HCT116 (cell line): ENCODE data around the gene MVK. TPM values are rescaled to one million over a fixed set of nuclear protein-coding genes. Genes with fewer than 3 reads are reported as not detected.

Experiments used
- ATAC-seq: fragments of 200-7000 bp; cut with Tn5 transposase; 2 replicates; pipeline ENCODE4 v1.9.1; 2020; ENCODE audit warnings: mild to moderate bottlenecking, moderate library complexity
- Bru-seq: library from RNA; stranded (reverse); fragments of 400-500 nt; gene quantifications from one replicate; lab custom pipeline; 2021; lab: Mats Ljungman, UMichigan
- BruChase-seq, 2 experiments: library from RNA; stranded (reverse); fragments of 400-500 nt; gene quantifications; one replicate each; lab custom pipeline; 2021; lab: Mats Ljungman, UMichigan
- BruUV-seq: library from RNA; stranded (reverse); fragments of 400-500 nt; replicated peaks from 2 replicates; lab custom pipeline; 2021; lab: Mats Ljungman, UMichigan
- CTCF ChIA-PET: fragments of 300-600 bp; sonication (Branson Sonifier 250); formaldehyde crosslinking; loops from one replicate; lab custom pipeline; 2021; ENCODE audit warnings: antibody characterized with exemption; lab: Charles Lee
- POLR2A ChIA-PET: fragments of 300-600, 350-600 bp; sonication (Branson Sonifier 250); formaldehyde crosslinking; loops from one replicate; lab custom pipeline; 2021; ENCODE audit warnings: antibody characterized with exemption; lab: Charles Lee
- RAD21 ChIA-PET, 2 experiments: fragments of 300-600 bp; sonication (Branson Sonifier 250); formaldehyde crosslinking; loops; one replicate each; lab custom pipeline; 2023; ENCODE audit warnings: low total read pairs in 2 of 2; ENCODE audit not compliant: uncharacterized antibody in 2 of 2, unreplicated experiment in 2 of 2, low non-redundant PET in 1 of 2; lab: Charles Lee
- DNase-seq: peaks from one replicate; pipeline ENCODE4 v3.0.0-alpha.2; 2010; ENCODE audit warnings: low read depth, low spot score
- H2AFZ ChIP-seq: fragments of 200-600 bp; shearing (Covaris generic), sonication (generic); 2 replicates; pipeline ENCODE4 v1.6.1; 2017; ENCODE audit warnings: low read depth, mixed run types, mixed read lengths, antibody characterized with exemption, low read length; ENCODE audit not compliant: poor library complexity, severe bottlenecking
- H3K27ac ChIP-seq: 2 replicates; pipeline ENCODE4 v1.5.1; 2012; ENCODE audit warnings: low read depth, low read length
- H3K27me3 ChIP-seq: fragments of 200-600 bp; sonication (generic); 2 replicates; pipeline ENCODE4 v1.6.1; 2016; ENCODE audit warnings: mixed run types, low read length, mixed read lengths; ENCODE audit not compliant: insufficient read depth
- H3K36me3 ChIP-seq, 2 experiments: fragments of 200-500 bp in 1 of 2; fragments of 200-600 bp in 1 of 2; sonication (Bioruptor generic) in 1 of 2; sonication (generic) in 1 of 2; 2 replicates each; pipeline versions ENCODE4 v1.5.1 to v1.6.1; 2014 to 2016; ENCODE audit warnings: low read length in 2 of 2, inconsistent platforms in 1 of 2, mixed read lengths in 1 of 2, mixed run types in 1 of 2; ENCODE audit not compliant: insufficient read depth in 2 of 2, control insufficient read depth in 1 of 2
- H3K4me1 ChIP-seq, 2 experiments: fragments of 200-600 bp in 1 of 2; sonication (generic) in 1 of 2; 2 replicates each; pipeline versions ENCODE4 v1.5.1 to v1.6.1; 2012 to 2017; ENCODE audit warnings: low read length in 2 of 2, inconsistent platforms in 1 of 2, mild to moderate bottlenecking in 1 of 2, mixed read lengths in 1 of 2, mixed run types in 1 of 2, moderate library complexity in 1 of 2; ENCODE audit not compliant: insufficient read depth in 2 of 2, control insufficient read depth in 1 of 2
- H3K4me2 ChIP-seq: fragments of 200-600 bp; sonication (generic); 2 replicates; pipeline ENCODE4 v1.6.1; 2017; ENCODE audit warnings: mixed run types, low read length, mixed read lengths
- H3K4me3 ChIP-seq, 2 experiments: fragments of 200-600 bp in 1 of 2; sonication (generic) in 1 of 2; replicated peaks in 1 of 2; 2 replicates each; pipeline ENCODE4 v1.5.1; 2011 to 2016; ENCODE audit warnings: low read length in 2 of 2, control low read depth in 1 of 2, low read depth in 1 of 2, mild to moderate bottlenecking in 1 of 2, mixed read lengths in 1 of 2, mixed run types in 1 of 2
- H3K79me2 ChIP-seq: fragments of 200-600 bp; sonication (generic); 2 replicates; pipeline ENCODE4 v1.6.1; 2017; ENCODE audit warnings: mild to moderate bottlenecking, mixed run types, low read length, moderate library complexity, mixed read lengths; ENCODE audit not compliant: insufficient read depth
- H3K9ac ChIP-seq: fragments of 200-600 bp; sonication (generic); 2 replicates; pipeline ENCODE4 v1.6.1; 2016; ENCODE audit warnings: low read length, mixed read lengths
- H3K9me2 ChIP-seq: fragments of 200-600 bp; sonication (generic), shearing (Covaris generic); 2 replicates; pipeline ENCODE4 v1.6.1; 2017; ENCODE audit warnings: mixed run types, mild to moderate bottlenecking, moderate library complexity; ENCODE audit not compliant: insufficient read depth
- H3K9me3 ChIP-seq, 2 experiments: fragments of 200-500 bp in 1 of 2; fragments of 200-600 bp in 1 of 2; sonication (Bioruptor generic) in 1 of 2; sonication (generic) in 1 of 2; 2 replicates each; pipeline ENCODE4 v1.6.1; 2014 to 2017; ENCODE audit warnings: low read length in 2 of 2, mixed read lengths in 2 of 2, inconsistent platforms in 1 of 2, low read depth in 1 of 2, mild to moderate bottlenecking in 1 of 2, mixed run types in 1 of 2, moderate library complexity in 1 of 2; ENCODE audit not compliant: control insufficient read depth in 1 of 2, insufficient read depth in 1 of 2
- H4K20me1 ChIP-seq: fragments of 200-600 bp; sonication (generic), shearing (Covaris generic); 2 replicates; pipeline ENCODE4 v1.6.1; 2017; ENCODE audit warnings: mixed run types, mild to moderate bottlenecking, moderate library complexity; ENCODE audit not compliant: insufficient read depth
- CTCF ChIP-seq, 3 experiments: fragments of 200-600 bp in 1 of 3; sonication (generic) in 1 of 3; IDR thresholded peaks in 2 of 3; conservative IDR thresholded peaks in 1 of 3; 2 replicates each; pipeline ENCODE4 v1.5.1; 2012 to 2017; ENCODE audit warnings: low read depth in 2 of 3, low read length in 2 of 3, antibody characterized with exemption in 1 of 3, borderline replicate concordance in 1 of 3, control low read depth in 1 of 3, mild to moderate bottlenecking in 1 of 3, mixed read lengths in 1 of 3, mixed run types in 1 of 3, moderate library complexity in 1 of 3; ENCODE audit not compliant: insufficient read depth in 1 of 3
- ELF1 ChIP-seq: IDR thresholded peaks from 2 replicates; pipeline ENCODE4 v1.6.1; 2012; ENCODE audit warnings: low read depth, borderline replicate concordance
- MAX ChIP-seq: IDR thresholded peaks from 2 replicates; pipeline ENCODE4 v1.6.1; 2012
- POLR2A ChIP-seq: IDR thresholded peaks from 2 replicates; pipeline ENCODE4 v1.7.0; 2011; ENCODE audit warnings: borderline replicate concordance; ENCODE audit not compliant: insufficient read depth, insufficient read length; ENCODE audit errors: extremely low read depth
- POLR2AphosphoS5 ChIP-seq: IDR thresholded peaks from 2 replicates; pipeline ENCODE4 v1.6.1; 2011; ENCODE audit warnings: mild to moderate bottlenecking, low read depth, low read length, moderate library complexity
- SIN3A ChIP-seq: IDR thresholded peaks from 2 replicates; pipeline ENCODE4 v1.6.1; 2012; ENCODE audit warnings: low read depth
- SP1 ChIP-seq: IDR thresholded peaks from 2 replicates; pipeline ENCODE4 v1.6.1; 2012; ENCODE audit warnings: low read depth
- TCF7L2 ChIP-seq: IDR thresholded peaks from 2 replicates; pipeline ENCODE4 v1.7.0; 2011; ENCODE audit warnings: borderline replicate concordance, inconsistent platforms; ENCODE audit not compliant: insufficient read depth, insufficient read length; ENCODE audit errors: extremely low read depth
- YY1 ChIP-seq: IDR thresholded peaks from 2 replicates; pipeline ENCODE4 v1.6.1; 2011; ENCODE audit warnings: low read length, low read depth, moderate library complexity, mild to moderate bottlenecking; ENCODE audit not compliant: insufficient replicate concordance; ENCODE audit errors: extremely low read depth
- ZFX ChIP-seq: fragments of 450-650 bp; IDR thresholded peaks from 2 replicates; pipeline ENCODE4 v1.6.1; 2017
- ZNF274 ChIP-seq: fragments of 200-500 bp; sonication (Bioruptor generic); IDR thresholded peaks from 2 replicates; pipeline ENCODE4 v1.6.1; 2014; ENCODE audit warnings: mild to moderate bottlenecking, low read depth, low read length, inconsistent platforms
- intact Hi-C: fragments of 100-400 bp; cut with micrococcal nuclease; formaldehyde crosslinking; loops from 2 replicates; pipeline ENCODE4 v1.10.0; 2022
- long read RNA-seq: library from polyadenylated mRNA; unstranded; transcript quantifications from one replicate; pipeline ENCODE4 v2.0.0, GENCODE V29; 2021; ENCODE audit not compliant: unreplicated experiment
- polyA plus RNA-seq: library from polyadenylated mRNA; unstranded; fragments of >200 nt; gene quantifications from 2 replicates; pipeline ENCODE4 v1.2.1, GENCODE V29; 2012; ENCODE audit warnings: missing spikeins
- total RNA-seq: library from RNA; stranded (reverse); gene quantifications from one replicate; pipeline ENCODE4 v1.2.1, GENCODE V29; 2021; ENCODE audit not compliant: unreplicated experiment
- TF ChIP-seq, protein P1 (sequence below): IDR thresholded peaks from 2 replicates; pipeline ENCODE4 v1.6.1; 2012; ENCODE audit warnings: low read depth
- TF ChIP-seq, protein P2 (sequence below): IDR thresholded peaks from 2 replicates; pipeline ENCODE4 v1.6.1; 2011; ENCODE audit warnings: mild to moderate bottlenecking, low read length, moderate library complexity; ENCODE audit not compliant: insufficient replicate concordance; ENCODE audit errors: extremely low read depth

MVK gene
- total RNA-seq (17.3 TPM), Bru-seq, nascent RNA (percentile 49 among the genes with signal in this experiment), BruChase-seq, experiment 1, labeled RNA remaining after a 6-hour chase (percentile 51 among the genes with signal in this experiment), BruChase-seq, experiment 2, labeled RNA remaining after a 2-hour chase (percentile 50 among the genes with signal in this experiment)
- 19.2 and 20.3 TPM in 2 replicates for polyA plus RNA-seq
- long read RNA-seq, transcript MVK-201 (11 exons, 1,956 nt): major isoform, 36 of 54 reads
- long read RNA-seq, partial matches to known transcripts: 5 of 54 reads
- long read RNA-seq, other reads (novel, unspliced or antisense): 8 of 54 reads

DNA sequence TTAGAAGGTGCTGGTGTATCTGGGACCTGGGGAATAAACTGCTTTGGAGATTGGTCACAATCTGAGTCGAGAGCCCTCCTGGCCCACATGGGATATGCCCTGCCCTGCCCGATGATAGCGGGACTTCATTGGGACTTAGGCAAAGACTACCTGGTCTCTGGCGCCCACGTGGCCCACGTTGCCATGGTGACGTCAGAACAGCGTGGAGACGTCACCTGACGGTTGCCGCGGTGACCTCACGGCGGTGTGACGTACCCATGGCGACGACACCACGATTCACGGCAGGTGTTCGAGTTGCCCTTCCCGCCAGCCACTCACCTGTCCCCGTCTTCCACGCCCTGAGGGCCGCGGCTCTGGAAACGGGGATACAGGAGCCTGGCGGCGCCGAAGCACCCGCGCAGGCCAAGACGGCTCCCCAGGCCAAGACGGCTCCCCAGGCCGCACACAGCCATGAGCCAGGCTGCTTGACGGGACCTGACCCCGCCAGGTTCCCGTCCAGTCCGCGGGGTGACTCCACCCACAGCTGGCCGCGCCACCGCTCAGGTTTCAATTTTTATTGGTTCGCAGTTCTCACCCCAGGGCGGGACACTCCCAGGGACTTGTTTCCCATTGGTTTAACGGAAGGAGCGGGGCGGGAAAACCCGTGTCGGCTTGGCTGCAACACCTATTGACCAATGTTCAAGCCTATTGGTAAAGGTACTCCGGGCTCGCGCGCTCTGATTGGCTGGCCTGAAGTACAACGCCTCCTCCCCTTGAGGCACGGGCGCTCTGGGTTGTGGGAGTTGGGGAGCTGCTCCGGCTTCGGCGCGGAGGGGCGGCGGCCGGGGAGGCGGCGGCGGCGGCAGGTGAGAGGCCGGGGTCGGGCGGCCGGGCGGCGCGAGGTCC is at the start of gene MVK, which contains the start of gene MMAB:
Gene MVK (plus strand): TSS at position 766 of the 885 bp plus-strand sequence. CDS start 1,029 bp downstream, outside the sequence.
Gene MMAB (minus strand): TSS at position 476 of the 885 bp plus-strand sequence. CDS start 24 bp downstream, at position 452.
- POLR2A ChIA-PET: interaction anchor here (0.7 to 1.7 kb wide), 3 partner anchors 24 to 105 kb away, joined by 3 to 4 read pairs (median 3); no protein-coding TSS in a partner anchor
- no TSS peak for BruUV-seq
- TF ChIP-seq POLR2AphosphoS5: peak; percentile 62
- peak; percentile 5 for TF ChIP-seq TCF7L2
- TF ChIP-seq SIN3A: peak; percentile 63; the same call in 1 of the 2 replicates
- TF ChIP-seq, protein P1, sequence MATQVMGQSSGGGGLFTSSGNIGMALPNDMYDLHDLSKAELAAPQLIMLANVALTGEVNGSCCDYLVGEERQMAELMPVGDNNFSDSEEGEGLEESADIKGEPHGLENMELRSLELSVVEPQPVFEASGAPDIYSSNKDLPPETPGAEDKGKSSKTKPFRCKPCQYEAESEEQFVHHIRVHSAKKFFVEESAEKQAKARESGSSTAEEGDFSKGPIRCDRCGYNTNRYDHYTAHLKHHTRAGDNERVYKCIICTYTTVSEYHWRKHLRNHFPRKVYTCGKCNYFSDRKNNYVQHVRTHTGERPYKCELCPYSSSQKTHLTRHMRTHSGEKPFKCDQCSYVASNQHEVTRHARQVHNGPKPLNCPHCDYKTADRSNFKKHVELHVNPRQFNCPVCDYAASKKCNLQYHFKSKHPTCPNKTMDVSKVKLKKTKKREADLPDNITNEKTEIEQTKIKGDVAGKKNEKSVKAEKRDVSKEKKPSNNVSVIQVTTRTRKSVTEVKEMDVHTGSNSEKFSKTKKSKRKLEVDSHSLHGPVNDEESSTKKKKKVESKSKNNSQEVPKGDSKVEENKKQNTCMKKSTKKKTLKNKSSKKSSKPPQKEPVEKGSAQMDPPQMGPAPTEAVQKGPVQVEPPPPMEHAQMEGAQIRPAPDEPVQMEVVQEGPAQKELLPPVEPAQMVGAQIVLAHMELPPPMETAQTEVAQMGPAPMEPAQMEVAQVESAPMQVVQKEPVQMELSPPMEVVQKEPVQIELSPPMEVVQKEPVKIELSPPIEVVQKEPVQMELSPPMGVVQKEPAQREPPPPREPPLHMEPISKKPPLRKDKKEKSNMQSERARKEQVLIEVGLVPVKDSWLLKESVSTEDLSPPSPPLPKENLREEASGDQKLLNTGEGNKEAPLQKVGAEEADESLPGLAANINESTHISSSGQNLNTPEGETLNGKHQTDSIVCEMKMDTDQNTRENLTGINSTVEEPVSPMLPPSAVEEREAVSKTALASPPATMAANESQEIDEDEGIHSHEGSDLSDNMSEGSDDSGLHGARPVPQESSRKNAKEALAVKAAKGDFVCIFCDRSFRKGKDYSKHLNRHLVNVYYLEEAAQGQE: no peak
- TF ChIP-seq YY1: peak; percentile 38
- peak; percentile 29 for TF ChIP-seq POLR2A
- TF ChIP-seq CTCF (IDR thresholded peaks at IDR 0.05 in 2 of 3, conservative IDR thresholded peaks at IDR 0.05 in 1 of 3; ENCODE audit: borderline replicate concordance in 1 of 3, insufficient read depth in 1 of 3, low read depth in 2 of 3, low read length in 2 of 3): no peak
- TF ChIP-seq, protein P2, sequence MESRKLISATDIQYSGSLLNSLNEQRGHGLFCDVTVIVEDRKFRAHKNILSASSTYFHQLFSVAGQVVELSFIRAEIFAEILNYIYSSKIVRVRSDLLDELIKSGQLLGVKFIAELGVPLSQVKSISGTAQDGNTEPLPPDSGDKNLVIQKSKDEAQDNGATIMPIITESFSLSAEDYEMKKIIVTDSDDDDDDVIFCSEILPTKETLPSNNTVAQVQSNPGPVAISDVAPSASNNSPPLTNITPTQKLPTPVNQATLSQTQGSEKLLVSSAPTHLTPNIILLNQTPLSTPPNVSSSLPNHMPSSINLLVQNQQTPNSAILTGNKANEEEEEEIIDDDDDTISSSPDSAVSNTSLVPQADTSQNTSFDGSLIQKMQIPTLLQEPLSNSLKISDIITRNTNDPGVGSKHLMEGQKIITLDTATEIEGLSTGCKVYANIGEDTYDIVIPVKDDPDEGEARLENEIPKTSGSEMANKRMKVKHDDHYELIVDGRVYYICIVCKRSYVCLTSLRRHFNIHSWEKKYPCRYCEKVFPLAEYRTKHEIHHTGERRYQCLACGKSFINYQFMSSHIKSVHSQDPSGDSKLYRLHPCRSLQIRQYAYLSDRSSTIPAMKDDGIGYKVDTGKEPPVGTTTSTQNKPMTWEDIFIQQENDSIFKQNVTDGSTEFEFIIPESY: peak; percentile 72
- no peak for TF ChIP-seq ZNF274
- TF ChIP-seq SP1: peak; percentile 98
- peak; percentile 66 for TF ChIP-seq ZFX
- peak; percentile 99 for TF ChIP-seq MAX
- TF ChIP-seq ELF1: no peak; the same call in 1 of the 2 replicates
- TF ChIP-seq, all 23 proteins: peak for 9

More for the DNA sequence above, at the start of gene MVK, which contains the start of gene MMAB:
- H3K36me3 ChIP-seq: peaks cover 1 to 5% of the 10 kb centered on the region in 2 experiments; a peak in 1 of 4 replicates
- peaks cover 4 to 17% of the 10 kb centered on the region in 2 experiments; a peak in 3 of 4 replicates for H3K4me1 ChIP-seq
- peak within 1 kb of the TSS; percentile 71 for H3K9ac ChIP-seq
- ATAC-seq (peak; percentile 93), DNase-seq (peak; percentile 99)
- peak within 1 kb of the TSS; percentile 86 for H3K4me2 ChIP-seq
- RAD21 ChIA-PET: no interaction called here
- H2AFZ ChIP-seq: peak within 1 kb of the TSS; percentile 1
- no peaks in the 10 kb centered on the region for H3K27me3 ChIP-seq
- H3K79me2 ChIP-seq: no peaks in the 10 kb centered on the region
- CTCF ChIA-PET: interaction anchor here (0.5 to 1.5 kb wide), 6 partner anchors 9 to 272 kb away, joined by 3 to 11 read pairs (median 3); no protein-coding TSS in a partner anchor
- no peaks in the 10 kb centered on the region for H4K20me1 ChIP-seq
- no peaks in the 10 kb centered on the region for H3K9me3 ChIP-seq
- no peaks in the 10 kb centered on the region for H3K9me2 ChIP-seq
- intact Hi-C loops: loop anchor here (1.0 kb wide), 1 partner anchor 140 kb away; the partner anchor contains the start of gene FAM222A
- peak within 1 kb of the TSS; percentile 77 for H3K27ac ChIP-seq
- peak within 1 kb of the TSS; percentile 71 to 90 for H3K4me3 ChIP-seq
